ENCODE measurements around the gene CDH23.

DNA sequence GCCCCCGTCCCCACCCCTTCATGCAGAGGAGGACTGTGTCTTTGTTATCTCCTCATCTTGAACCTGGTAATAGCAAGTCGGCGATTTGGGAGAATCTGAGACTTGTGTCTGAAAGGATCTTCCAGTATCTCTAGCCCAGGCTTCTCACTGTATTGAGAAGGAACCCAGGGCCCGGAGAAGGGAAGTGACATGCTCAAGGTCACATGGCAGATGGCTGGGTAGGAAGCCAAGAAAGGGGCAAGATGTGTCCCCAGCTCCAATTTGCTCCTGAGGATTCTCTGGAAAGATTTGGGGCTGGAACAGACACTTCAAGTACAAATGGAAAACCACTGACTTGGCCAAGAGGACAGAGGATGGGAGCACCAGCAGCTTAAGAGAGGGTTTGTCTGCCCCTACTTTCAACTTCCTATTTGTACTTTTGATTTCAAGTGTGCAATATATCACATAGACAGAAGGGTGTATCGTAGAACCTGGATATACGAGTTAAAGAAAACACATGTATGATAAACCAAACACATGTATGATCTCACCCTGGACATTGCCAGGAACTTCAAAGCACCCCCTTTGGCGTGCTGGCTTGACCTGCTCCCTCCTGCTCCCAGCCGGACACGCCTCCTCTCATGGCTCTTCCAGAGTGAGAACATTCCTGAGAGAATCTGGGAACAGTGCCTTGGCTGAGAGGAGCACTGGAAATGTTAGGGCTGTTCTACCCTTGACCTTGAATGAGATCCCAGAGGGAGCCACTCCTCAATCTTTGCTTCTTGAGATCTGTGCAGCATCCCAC lies 79.7 kb downstream of the CDH23 start:
- TF ChIP-seq, protein P1, sequence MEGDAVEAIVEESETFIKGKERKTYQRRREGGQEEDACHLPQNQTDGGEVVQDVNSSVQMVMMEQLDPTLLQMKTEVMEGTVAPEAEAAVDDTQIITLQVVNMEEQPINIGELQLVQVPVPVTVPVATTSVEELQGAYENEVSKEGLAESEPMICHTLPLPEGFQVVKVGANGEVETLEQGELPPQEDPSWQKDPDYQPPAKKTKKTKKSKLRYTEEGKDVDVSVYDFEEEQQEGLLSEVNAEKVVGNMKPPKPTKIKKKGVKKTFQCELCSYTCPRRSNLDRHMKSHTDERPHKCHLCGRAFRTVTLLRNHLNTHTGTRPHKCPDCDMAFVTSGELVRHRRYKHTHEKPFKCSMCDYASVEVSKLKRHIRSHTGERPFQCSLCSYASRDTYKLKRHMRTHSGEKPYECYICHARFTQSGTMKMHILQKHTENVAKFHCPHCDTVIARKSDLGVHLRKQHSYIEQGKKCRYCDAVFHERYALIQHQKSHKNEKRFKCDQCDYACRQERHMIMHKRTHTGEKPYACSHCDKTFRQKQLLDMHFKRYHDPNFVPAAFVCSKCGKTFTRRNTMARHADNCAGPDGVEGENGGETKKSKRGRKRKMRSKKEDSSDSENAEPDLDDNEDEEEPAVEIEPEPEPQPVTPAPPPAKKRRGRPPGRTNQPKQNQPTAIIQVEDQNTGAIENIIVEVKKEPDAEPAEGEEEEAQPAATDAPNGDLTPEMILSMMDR (conservative IDR thresholded peaks at IDR 0.05 in 1 of 2, IDR thresholded peaks at IDR 0.05 in 1 of 2; ENCODE audit: low read depth in 1 of 2, low read length in 2 of 2) = no peak
- TF ChIP-seq EZH2 (IDR thresholded peaks at IDR 0.05; ENCODE audit: low read length, missing control alignments) = no peak

Measured in fibroblast of lung (primary cell).